Astrocyte (in vitro differentiated cells and primary cell): ENCODE data around the gene GSN.

ENCODE experiments used
- CTCF ChIP-seq: IDR thresholded peaks from 2 replicates; pipeline ENCODE4 v1.5.1; 2011; ENCODE audit warnings: low read depth, mild to moderate bottlenecking, inconsistent platforms, low read length, moderate library complexity; ENCODE audit not compliant: insufficient read depth
- EZH2 ChIP-seq: IDR thresholded peaks from 2 replicates; pipeline ENCODE4 v1.6.1; 2012; ENCODE audit warnings: mild to moderate bottlenecking, low read length, inconsistent platforms; ENCODE audit not compliant: insufficient read depth

DNA sequence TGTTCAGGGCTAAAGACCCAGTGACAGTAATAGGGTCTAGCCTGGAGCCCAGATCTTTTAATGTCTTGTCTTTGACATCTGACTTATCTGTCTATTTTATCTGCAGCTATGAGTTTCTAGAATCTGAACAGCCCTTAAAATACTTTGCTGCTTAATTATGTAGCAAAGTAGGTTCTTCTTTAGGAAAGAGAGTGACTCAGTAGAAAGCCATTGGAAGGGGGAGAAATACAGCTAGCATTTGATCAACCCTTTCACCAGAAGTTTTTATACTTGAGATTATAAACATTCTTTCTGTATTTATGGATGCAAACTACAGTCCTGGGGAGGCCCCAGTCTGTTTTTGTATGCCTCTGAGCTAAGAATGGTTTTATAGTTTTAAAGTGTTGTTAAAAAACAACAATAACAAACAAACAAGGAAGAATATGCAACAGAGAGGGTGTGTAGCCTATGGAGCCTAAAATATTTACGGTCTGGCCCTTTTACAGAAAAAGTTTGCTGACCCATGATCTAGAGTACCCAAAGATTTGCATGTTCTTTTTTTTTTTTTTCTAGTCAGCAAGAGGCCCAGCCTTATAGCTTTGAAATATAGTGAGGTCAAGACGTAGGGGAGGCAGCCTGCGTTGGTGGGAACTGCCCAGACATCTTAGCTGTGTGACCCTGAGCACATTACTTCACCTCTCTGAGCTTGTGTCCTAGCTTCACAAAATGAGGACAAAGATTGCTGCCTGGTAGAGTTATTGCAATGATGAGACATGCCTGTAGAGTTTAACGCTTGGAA lies 9.7 kb downstream of the GSN start:
- no peak for TF ChIP-seq CTCF
- no peak for TF ChIP-seq EZH2
